AG09309 (cell line): Measurements from ENCODE around the gene NFATC1.

ENCODE experiments used
- DNase-seq: peaks from one replicate; pipeline ENCODE4 v3.0.0-alpha.2; 2010; ENCODE audit warnings: low read depth
- H3K4me3 ChIP-seq: 2 replicates; pipeline ENCODE4 v1.5.1; 2011; ENCODE audit warnings: mild to moderate bottlenecking, low read depth, low read length, moderate library complexity; ENCODE audit not compliant: control insufficient read depth
- TF ChIP-seq, protein P1 (sequence below): IDR thresholded peaks from 2 replicates; pipeline ENCODE4 v1.5.1; 2011; ENCODE audit warnings: mild to moderate bottlenecking, low read depth, low read length, inconsistent platforms; ENCODE audit not compliant: insufficient read depth, control insufficient read depth; ENCODE audit errors: missing control alignments

Gene NFATC1

DNA sequence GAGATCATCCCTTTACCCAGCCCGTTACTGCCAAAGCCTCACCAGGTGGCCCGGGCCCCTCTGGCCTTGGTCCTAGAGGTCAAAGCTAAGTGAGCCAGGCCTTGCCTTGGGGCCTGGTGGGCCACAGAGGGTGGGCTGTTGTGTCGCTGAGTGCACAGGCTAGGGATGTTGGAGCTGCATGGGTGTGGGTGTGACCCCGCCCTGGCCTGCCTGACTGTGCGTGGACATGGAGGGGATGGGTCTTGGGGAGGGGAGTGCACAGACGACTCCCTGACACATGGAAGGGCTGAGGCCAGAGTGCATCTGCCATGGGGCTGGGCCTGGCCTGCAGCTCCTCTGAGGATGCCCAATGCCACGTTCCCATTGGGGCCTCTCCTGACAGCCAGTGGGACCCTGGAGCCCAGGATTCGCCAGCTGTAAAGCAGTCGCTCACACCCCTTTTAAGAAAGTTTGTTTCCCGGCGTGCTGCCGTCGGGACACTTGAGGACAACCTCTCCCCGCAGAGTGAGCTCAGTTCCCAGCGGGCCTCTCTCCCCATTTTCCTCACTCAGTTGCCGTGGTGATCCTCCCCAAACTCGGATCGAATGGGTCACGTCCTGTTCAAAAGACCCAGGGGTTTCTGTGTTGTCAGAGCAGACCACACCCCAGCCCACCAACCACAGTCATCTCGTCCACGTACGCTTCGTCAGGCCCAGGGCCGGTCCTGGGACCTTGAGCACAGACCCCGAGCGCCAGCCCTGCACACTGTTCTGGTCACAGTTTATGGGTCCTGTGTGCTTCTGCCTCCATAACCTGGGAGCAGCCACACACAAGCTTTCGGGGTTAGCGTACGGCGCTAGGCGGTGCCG, 93.5 kb downstream of the NFATC1 start:
- TF ChIP-seq, protein P1, sequence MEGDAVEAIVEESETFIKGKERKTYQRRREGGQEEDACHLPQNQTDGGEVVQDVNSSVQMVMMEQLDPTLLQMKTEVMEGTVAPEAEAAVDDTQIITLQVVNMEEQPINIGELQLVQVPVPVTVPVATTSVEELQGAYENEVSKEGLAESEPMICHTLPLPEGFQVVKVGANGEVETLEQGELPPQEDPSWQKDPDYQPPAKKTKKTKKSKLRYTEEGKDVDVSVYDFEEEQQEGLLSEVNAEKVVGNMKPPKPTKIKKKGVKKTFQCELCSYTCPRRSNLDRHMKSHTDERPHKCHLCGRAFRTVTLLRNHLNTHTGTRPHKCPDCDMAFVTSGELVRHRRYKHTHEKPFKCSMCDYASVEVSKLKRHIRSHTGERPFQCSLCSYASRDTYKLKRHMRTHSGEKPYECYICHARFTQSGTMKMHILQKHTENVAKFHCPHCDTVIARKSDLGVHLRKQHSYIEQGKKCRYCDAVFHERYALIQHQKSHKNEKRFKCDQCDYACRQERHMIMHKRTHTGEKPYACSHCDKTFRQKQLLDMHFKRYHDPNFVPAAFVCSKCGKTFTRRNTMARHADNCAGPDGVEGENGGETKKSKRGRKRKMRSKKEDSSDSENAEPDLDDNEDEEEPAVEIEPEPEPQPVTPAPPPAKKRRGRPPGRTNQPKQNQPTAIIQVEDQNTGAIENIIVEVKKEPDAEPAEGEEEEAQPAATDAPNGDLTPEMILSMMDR = no peak
- H3K4me3 ChIP-seq = no peak overlapping the region
- no peak for DNase-seq

DNA sequence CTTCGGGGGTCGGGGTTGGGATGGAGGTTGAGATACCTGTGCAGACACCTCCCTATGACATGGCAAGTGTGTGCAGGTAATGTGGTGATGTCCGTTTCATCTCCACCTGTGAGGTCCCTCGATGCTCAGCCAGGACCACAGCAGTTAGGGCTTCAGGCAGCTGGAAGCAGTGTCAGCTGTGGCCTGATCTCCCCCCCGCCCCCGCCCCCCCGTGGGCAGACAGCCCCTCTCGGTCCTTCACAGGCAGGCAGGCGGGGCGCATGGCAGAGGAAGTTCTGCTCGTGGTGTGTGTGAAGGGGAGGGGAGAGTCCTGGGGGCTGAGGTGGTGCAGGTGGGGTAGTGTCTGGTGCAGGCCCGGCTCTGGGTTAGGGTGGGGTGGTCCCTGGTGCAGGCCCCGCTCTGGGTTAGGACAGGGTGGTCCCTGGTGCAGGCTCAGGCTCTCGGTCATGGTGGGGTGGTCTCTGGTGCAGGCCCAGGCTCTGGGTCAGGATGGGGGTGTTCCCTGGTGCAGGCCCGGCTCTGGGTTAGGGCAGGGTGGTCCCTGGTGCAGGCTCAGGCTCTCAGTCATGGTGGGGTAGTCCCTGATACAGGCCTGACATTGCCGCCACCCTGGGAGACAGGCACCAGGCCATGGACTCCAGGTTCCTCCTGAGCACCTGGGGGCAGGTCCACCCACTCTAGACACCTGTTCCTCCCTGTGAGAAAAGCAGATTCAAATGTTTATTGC, 94.3 kb downstream of the NFATC1 start:
- no peak for DNase-seq
- no peak overlapping the region for H3K4me3 ChIP-seq
- TF ChIP-seq, protein P1 = no peak

DNA sequence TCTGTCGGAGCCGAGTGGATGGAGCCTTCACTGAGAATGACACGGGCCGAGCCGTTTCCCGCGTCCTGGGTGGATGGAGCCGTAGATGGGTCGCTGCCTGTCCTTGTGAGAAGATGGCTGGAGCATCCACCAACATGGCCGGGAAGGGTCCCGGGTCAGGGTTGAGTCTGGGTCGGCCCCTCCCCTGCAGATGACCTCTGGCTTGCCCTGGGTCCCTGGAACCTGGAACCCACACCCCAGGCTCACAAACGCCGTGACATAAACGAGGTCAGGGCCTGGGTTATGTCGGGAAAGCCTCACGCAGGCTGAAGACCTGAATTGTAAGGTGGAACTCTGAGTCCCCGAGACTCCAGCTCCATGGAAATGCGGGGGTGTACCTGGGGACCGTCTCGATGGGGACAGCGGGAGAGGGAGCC, 94.9 kb downstream of the NFATC1 start:
- DNase-seq = no peak
- H3K4me3 ChIP-seq = no peak overlapping the region
- TF ChIP-seq, protein P1 = no peak

DNA sequence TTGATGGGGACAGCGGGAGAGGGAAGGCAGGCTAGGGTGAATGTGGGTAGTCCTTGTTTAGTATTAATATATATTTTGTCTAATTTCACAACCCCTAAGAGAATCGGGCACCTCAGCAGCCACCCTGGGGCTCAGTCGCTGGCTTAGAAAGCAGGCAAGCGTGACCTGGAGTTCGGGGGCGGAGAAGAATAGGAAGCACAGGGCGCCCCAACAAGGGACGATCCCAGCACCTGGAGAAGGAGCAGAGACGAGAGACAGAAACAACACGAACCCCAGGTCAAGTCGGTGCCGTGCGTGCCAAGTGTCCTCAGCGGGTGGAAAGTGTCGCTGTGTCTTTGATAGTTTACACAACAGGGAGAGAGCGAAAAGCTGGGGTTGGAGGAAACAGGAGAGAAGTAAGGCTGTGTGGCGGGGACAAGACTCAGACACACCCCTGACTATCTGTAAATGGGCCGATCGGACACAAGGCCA, 95.4 kb downstream of the NFATC1 start:
- no peak for DNase-seq
- H3K4me3 ChIP-seq = no peak overlapping the region
- TF ChIP-seq, protein P1 = no peak

DNA sequence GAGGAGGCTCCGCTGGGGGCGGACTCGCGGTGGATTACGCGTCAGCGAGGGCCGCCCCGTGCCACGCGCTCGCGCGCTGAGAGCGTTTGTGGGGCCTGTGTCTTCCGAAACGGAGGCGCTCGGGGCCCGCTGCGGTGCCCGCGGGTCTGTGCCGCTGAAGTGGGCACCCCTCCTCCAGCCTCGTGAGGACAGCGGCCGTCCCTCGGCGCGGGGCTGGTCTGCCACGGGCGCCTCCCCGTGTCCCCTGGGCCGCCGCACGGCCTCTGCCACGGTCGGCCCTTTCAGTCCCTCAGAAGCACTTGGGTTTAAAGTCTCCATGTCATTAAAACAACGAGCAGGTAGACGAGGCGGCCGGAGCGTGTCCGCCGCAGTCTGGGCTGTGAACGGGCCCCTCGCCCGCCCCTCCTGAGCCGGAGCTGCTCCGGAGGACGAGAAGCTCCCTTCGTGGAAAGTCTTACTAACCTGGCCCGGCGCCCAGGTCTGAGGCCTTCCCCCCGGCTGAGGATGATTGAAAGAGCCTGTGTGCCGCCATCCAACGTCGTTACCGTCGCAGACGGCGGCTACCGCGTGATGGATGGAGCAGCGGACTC, 97.6 kb downstream of the NFATC1 start:
- TF ChIP-seq, protein P1 = no peak
- DNase-seq = no peak
- no peak overlapping the region for H3K4me3 ChIP-seq

DNA sequence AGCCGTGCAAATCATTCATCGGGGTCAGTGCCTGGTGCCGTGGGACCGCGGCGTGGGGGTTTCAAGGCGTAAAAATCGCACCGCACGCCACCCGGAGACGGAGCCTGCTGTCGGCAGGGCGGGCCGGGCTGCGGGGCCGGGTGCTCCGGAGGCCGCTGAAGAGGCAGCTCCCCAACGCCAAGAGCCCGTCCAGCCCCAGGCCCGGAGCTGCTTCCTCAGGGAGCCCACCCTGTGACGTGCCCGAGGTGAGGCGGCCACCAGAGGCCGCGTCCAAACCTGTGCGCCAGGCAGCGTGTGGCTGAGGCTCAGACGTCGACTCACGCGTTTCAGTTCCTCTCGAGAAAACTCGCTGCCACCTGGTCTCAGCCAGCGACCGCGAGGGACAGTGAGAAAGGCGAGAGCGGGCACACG, 98.1 kb downstream of the NFATC1 start:
- TF ChIP-seq, protein P1 = no peak
- no peak overlapping the region for H3K4me3 ChIP-seq
- DNase-seq = no peak
